ENCODE data around the gene MZT1. TPM values are rescaled to one million over a fixed set of nuclear protein-coding genes. Genes with fewer than 3 reads are reported as not detected.

Gene MZT1
- total and polyA plus RNA-seq, 2 donors (not counting 1 experiment from before 2014, with no cell fraction given), result 2.1 to 5.7 TPM

DNA sequence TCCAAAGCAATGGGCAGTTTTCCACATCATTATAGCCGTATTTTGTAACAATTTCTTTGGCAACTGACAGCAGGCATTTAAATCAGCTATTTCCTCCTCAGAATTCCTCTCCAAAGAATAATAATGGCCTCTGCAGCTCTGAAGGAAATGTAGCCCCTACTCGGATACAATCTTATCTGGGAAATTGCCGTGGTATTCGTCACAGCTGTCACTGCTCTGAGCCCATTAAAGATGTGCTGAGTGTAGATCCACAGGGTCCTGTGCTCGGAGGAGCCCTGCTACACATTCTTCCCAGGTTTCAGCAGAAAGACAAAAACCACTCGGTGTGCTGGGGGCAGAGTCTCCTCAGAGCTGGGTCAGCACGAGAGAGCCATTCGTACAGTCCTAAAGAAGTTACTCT, 33.1 kb downstream of the MZT1 start:
- Histone ChIP-seq H3K4me2 (replicated peaks; ENCODE audit: low read depth, low read length, poor library complexity, severe bottlenecking) (no peak overlapping the region), H3K27ac (ENCODE audit: low read length in 2 of 2) (no peak overlapping the region), H3K27me3 (replicated peaks in 1 of 4; ENCODE audit: control extremely low read depth in 1 of 4, control insufficient read depth in 3 of 4, insufficient read depth in 4 of 4, low read length in 3 of 4) (no peaks in the 10 kb centered on the region), H3K4me1 (ENCODE audit: control insufficient read depth in 2 of 2, insufficient read depth in 2 of 2, low read length in 2 of 2) (no peaks in the 10 kb centered on the region), H3K79me2 (ENCODE audit: control insufficient read depth, insufficient read depth, low read length) (no peaks in the 10 kb centered on the region), H3K36me3 (replicated peaks in 1 of 2; ENCODE audit: control extremely low read depth in 1 of 2, control insufficient read depth in 1 of 2, extremely low read depth in 1 of 2, insufficient read depth in 2 of 2, low read length in 1 of 2) (no peaks in the 10 kb centered on the region), H3K9me3 (ENCODE audit: control extremely low read depth in 1 of 3, control insufficient read depth in 2 of 3, insufficient read depth in 1 of 3, low read length in 2 of 3) (peaks cover 0 to 10% (median 0%) of the 10 kb centered on the region in 3 donors), H4K20me1 (ENCODE audit: control insufficient read depth, insufficient read depth, low read length, poor library complexity, severe bottlenecking) (no peaks in the 10 kb centered on the region), H3K4me3 (ENCODE audit: control extremely low read depth in 1 of 5, extremely low read depth in 1 of 5, insufficient read depth in 1 of 5, low read depth in 2 of 5, low read length in 4 of 5) (no peak overlapping the region), H2AFZ (ENCODE audit: insufficient read depth, low read depth, low read length, poor library complexity, severe bottlenecking) (no peak overlapping the region), H3K9ac (ENCODE audit: low read length) (no peak overlapping the region)
- ATAC-seq (ENCODE audit: low read depth), result no peak
- Mint-ChIP-seq H3K9me3 (ENCODE audit: insufficient read depth) (no peaks in the 10 kb centered on the region), H3K4me3 (no peak overlapping the region), H3K27ac (no peak overlapping the region), H3K27me3 (peaks cover 14% of the 10 kb centered on the region), H3K4me1 (no peaks in the 10 kb centered on the region)
- intact Hi-C loops (cut with micrococcal nuclease), result no loop called here
- 98% methylated on average over 7 of the region's 8 CpGs for WGBS (ENCODE audit: insufficient coverage)
- DNase-seq, result no peak
- TF ChIP-seq, protein P1, sequence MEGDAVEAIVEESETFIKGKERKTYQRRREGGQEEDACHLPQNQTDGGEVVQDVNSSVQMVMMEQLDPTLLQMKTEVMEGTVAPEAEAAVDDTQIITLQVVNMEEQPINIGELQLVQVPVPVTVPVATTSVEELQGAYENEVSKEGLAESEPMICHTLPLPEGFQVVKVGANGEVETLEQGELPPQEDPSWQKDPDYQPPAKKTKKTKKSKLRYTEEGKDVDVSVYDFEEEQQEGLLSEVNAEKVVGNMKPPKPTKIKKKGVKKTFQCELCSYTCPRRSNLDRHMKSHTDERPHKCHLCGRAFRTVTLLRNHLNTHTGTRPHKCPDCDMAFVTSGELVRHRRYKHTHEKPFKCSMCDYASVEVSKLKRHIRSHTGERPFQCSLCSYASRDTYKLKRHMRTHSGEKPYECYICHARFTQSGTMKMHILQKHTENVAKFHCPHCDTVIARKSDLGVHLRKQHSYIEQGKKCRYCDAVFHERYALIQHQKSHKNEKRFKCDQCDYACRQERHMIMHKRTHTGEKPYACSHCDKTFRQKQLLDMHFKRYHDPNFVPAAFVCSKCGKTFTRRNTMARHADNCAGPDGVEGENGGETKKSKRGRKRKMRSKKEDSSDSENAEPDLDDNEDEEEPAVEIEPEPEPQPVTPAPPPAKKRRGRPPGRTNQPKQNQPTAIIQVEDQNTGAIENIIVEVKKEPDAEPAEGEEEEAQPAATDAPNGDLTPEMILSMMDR (IDR thresholded peaks at IDR 0.05), result no peak
- no peak for TF ChIP-seq EZH2 (IDR thresholded peaks at IDR 0.05; ENCODE audit: borderline replicate concordance, insufficient read depth, low read depth, low read length, poor library complexity, severe bottlenecking)
- POLR2A ChIA-PET, result no interaction called here
- CTCF ChIA-PET, result no interaction called here

DNA sequence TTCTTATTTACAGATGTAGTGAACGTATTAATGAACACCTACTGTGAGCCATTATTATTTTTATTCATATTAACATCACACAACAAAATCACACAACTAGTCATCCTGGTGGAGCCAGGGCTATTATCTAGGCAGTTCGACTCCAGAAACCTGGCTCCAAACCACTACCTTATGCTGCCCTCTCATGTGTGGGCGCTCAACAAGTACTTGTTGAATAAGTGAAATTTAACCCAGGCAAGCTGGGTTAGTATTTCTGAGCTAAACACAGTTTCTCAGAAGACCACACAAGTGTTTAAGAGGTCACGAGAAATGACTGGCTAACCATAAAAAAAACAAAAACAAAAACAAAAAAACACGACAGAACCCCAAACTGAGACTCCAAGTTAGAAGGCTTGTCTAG, 33.6 kb downstream of the MZT1 start:
- Histone ChIP-seq H3K4me3 (ENCODE audit: control extremely low read depth in 1 of 5, extremely low read depth in 1 of 5, insufficient read depth in 1 of 5, low read depth in 2 of 5, low read length in 4 of 5) (no peak overlapping the region), H3K9me3 (ENCODE audit: control extremely low read depth in 1 of 3, control insufficient read depth in 2 of 3, insufficient read depth in 1 of 3, low read length in 2 of 3) (peaks cover 0 to 10% (median 0%) of the 10 kb centered on the region in 3 donors), H2AFZ (ENCODE audit: insufficient read depth, low read depth, low read length, poor library complexity, severe bottlenecking) (no peak overlapping the region), H3K27ac (ENCODE audit: low read length in 2 of 2) (no peak overlapping the region), H3K9ac (ENCODE audit: low read length) (no peak overlapping the region), H3K36me3 (replicated peaks in 1 of 2; ENCODE audit: control extremely low read depth in 1 of 2, control insufficient read depth in 1 of 2, extremely low read depth in 1 of 2, insufficient read depth in 2 of 2, low read length in 1 of 2) (no peaks in the 10 kb centered on the region), H3K27me3 (replicated peaks in 1 of 4; ENCODE audit: control extremely low read depth in 1 of 4, control insufficient read depth in 3 of 4, insufficient read depth in 4 of 4, low read length in 3 of 4) (no peaks in the 10 kb centered on the region), H3K4me2 (replicated peaks; ENCODE audit: low read depth, low read length, poor library complexity, severe bottlenecking) (no peak overlapping the region), H3K4me1 (ENCODE audit: control insufficient read depth in 2 of 2, insufficient read depth in 2 of 2, low read length in 2 of 2) (no peaks in the 10 kb centered on the region), H4K20me1 (ENCODE audit: control insufficient read depth, insufficient read depth, low read length, poor library complexity, severe bottlenecking) (no peaks in the 10 kb centered on the region), H3K79me2 (ENCODE audit: control insufficient read depth, insufficient read depth, low read length) (no peaks in the 10 kb centered on the region)
- Mint-ChIP-seq H3K4me1 (no peaks in the 10 kb centered on the region), H3K27me3 (peaks cover 14% of the 10 kb centered on the region), H3K9me3 (ENCODE audit: insufficient read depth) (no peaks in the 10 kb centered on the region), H3K4me3 (no peak overlapping the region), H3K27ac (no peak overlapping the region)
- TF ChIP-seq EZH2 (IDR thresholded peaks at IDR 0.05; ENCODE audit: borderline replicate concordance, insufficient read depth, low read depth, low read length, poor library complexity, severe bottlenecking), result no peak
- TF ChIP-seq, protein P1 (IDR thresholded peaks at IDR 0.05), result no peak
- no peak for DNase-seq
- WGBS (ENCODE audit: insufficient coverage), result no CpG with 5 or more reads among the region's 5 CpGs
- intact Hi-C loops (cut with micrococcal nuclease), result no loop called here
- ChIA-PET CTCF (interaction anchor here (0.7 kb wide), 1 partner anchor 268 kb away, joined by 3 read pairs; no protein-coding TSS in a partner anchor), POLR2A (no interaction called here)
- ATAC-seq (ENCODE audit: low read depth), result no peak
